ENCODE data around the gene GPSM1. TPM values are rescaled to one million over a fixed set of nuclear protein-coding genes. Genes with fewer than 3 reads are reported as not detected.

Gene GPSM1
- total and polyA plus RNA-seq, 10 donors: 4.5 to 27.9 (median 12.5) TPM

DNA sequence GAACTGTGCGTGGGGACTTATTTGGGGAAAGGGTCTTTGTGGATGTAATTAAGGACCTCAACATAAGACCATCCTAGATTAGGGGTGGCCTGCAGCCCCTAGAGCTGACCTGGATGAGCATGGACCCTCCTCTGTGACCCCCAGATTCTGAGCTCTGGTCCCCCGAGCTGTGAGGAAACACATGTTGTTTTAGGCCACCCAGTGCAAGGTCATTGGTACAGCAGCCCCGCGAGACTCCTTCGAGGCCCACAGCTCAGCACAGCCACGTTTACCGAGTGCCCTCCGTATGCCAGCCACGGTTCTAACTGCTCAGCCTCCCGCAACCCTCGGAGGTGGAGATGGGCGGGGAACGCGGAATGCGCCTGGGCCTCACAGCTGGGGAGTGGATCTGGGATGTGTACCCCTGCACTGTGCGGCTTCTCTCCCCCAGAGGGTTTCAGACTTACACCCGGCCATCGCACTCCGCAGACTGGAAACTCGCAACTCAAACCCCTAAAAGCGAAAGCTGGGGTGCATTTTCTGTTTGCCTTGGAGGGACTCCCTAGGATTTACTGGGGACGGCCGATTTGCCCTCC lies 4.5 kb upstream of the GPSM1 start:
- Histone ChIP-seq H3K27me3 (replicated peaks in 1 of 7) (peaks cover 0 to 35% (median 7%) of the 10 kb centered on the region in 7 donors), H3K4me1 (peaks cover 6 to 32% (median 16%) of the 10 kb centered on the region in 6 donors), H3K27ac (no peak overlapping the region), H3K4me3 (no peak overlapping the region), H3K36me3 (no peaks in the 10 kb centered on the region), H3K9me3 (no peaks in the 10 kb centered on the region)
- no peak for DNase-seq
- intact Hi-C loops (cut with DNase I; ENCODE audit: low total_unique reads): no loop called here
- WGBS, 5 donors: 65 to 85% (median 75%) methylated on average over 13 to 23 of the region's 23 CpGs
- TF ChIP-seq, protein P1, sequence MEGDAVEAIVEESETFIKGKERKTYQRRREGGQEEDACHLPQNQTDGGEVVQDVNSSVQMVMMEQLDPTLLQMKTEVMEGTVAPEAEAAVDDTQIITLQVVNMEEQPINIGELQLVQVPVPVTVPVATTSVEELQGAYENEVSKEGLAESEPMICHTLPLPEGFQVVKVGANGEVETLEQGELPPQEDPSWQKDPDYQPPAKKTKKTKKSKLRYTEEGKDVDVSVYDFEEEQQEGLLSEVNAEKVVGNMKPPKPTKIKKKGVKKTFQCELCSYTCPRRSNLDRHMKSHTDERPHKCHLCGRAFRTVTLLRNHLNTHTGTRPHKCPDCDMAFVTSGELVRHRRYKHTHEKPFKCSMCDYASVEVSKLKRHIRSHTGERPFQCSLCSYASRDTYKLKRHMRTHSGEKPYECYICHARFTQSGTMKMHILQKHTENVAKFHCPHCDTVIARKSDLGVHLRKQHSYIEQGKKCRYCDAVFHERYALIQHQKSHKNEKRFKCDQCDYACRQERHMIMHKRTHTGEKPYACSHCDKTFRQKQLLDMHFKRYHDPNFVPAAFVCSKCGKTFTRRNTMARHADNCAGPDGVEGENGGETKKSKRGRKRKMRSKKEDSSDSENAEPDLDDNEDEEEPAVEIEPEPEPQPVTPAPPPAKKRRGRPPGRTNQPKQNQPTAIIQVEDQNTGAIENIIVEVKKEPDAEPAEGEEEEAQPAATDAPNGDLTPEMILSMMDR (IDR thresholded peaks at IDR 0.05 in 8 of 11, conservative IDR thresholded peaks at IDR 0.05 in 3 of 11): no peak
- TF ChIP-seq POLR2A (IDR thresholded peaks at IDR 0.05) (no peak), POLR2AphosphoS5 (IDR thresholded peaks at IDR 0.05) (no peak)

DNA sequence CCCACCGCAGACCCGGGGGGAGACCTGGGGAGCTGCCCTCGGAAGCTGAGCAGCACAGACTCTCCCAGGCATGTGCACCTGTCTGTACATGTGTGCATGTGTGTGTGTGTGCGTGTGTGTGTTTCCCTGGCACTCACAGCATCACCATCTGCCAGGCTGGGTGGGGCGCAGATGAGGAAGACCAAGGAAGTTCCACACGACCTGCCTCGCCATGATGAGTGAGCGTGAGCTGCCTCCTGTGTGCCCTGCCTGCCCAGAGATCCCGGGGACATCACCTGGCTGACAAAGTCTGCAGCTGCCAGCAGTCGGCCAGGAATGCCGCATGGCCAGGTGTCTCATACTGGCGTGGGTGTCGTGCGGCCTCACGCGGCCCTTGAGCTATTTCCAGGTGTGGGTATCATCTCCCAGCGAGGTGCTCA lies 4.0 kb upstream of the GPSM1 start:
- Histone ChIP-seq H3K27me3 (replicated peaks in 1 of 7) (peaks cover 0 to 40% (median 12%) of the 10 kb centered on the region in 7 donors), H3K9me3 (no peaks in the 10 kb centered on the region), H3K4me1 (peaks cover 9 to 32% (median 21%) of the 10 kb centered on the region in 6 donors), H3K27ac (no peak overlapping the region), H3K4me3 (no peak overlapping the region), H3K36me3 (no peaks in the 10 kb centered on the region)
- intact Hi-C loops (cut with DNase I; ENCODE audit: low total_unique reads): no loop called here
- 60 to 78% (median 65%) methylated on average over 9 to 17 of the region's 17 CpGs for WGBS, 5 donors
- TF ChIP-seq POLR2AphosphoS5 (IDR thresholded peaks at IDR 0.05): no peak
- DNase-seq: no peak

DNA sequence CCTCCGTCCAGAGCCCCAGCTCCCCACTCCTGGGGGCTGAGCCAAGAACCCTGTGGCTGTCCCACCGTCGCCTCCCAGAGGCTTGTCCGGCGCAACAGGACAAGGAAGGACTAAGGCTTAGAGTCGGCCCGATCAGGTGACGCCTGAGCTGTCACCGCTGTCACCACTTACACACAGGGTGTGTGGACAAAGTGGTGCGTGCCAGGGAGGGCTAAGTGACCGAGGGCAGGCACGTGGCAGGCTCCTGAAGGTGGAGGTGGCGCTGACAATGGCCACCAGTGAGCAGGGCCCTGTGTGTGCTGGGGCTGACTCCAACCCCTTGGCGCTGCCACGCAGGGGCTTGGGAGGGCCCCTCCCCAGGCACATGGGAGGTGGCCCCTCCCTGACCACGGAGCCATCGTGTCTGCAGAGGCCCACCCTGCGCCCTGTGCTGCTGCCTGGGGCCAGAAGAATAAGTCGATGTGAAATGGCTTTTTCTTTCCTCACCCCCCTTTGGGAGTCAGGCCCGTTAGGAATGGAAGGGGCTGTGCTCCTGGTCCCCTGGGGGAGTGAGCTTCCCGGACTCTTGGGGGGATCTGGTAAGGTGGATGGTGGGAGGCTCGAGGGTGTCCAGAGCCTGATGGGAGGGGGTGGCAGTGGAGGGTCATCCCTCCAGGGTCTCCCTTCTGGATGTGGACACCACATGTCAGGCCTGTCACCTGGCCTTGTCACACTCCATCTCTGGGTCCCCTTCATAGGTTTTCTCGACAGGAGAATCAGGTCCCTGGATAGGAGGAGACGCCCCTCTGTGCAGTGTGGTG lies 2.6 kb upstream of the GPSM1 start:
- no peaks in the 10 kb centered on the region for H3K36me3 ChIP-seq
- peaks cover 0 to 52% (median 12%) of the 10 kb centered on the region in 7 donors for H3K27me3 ChIP-seq (replicated peaks in 1 of 7)
- TF ChIP-seq POLR2A (IDR thresholded peaks at IDR 0.05) (no peak), POLR2AphosphoS5 (IDR thresholded peaks at IDR 0.05) (no peak)
- TF ChIP-seq, protein P1 (IDR thresholded peaks at IDR 0.05 in 8 of 11, conservative IDR thresholded peaks at IDR 0.05 in 3 of 11): no peak
- H3K27ac ChIP-seq: peak overlapping the region in 1 of 8 donors; percentile 79
- intact Hi-C loops (cut with DNase I; ENCODE audit: low total_unique reads): no loop called here
- no peaks in the 10 kb centered on the region for H3K9me3 ChIP-seq
- no peak for DNase-seq
- no peak overlapping the region for H3K4me3 ChIP-seq
- H3K4me1 ChIP-seq: peaks cover 13 to 38% (median 30%) of the 10 kb centered on the region in 6 donors
- 71 to 88% (median 77%) methylated on average over 13 to 24 of the region's 24 CpGs for WGBS, 5 donors

DNA sequence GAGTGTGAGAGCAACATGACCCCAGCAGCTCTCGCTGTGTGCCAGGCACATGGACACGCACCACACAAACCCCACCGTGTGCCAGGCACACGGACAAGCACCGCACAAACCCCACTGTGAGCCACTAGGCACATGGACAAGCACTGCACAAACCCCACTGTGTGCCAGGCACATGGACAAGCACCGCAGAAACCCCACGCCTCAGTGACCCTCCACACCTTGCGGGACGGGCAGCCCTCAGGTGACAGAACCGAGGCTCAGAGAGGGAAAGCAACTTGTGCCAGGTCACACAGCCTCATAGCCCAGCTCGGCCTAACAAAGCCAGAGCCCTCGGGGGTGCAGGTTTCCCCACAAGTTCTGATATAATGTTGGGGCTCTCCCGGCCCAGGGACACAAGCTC lies 2.0 kb upstream of the GPSM1 start:
- TF ChIP-seq, protein P1 (IDR thresholded peaks at IDR 0.05 in 8 of 11, conservative IDR thresholded peaks at IDR 0.05 in 3 of 11): no peak
- no peak for TF ChIP-seq POLR2A (IDR thresholded peaks at IDR 0.05)
- no peak for TF ChIP-seq POLR2AphosphoS5 (IDR thresholded peaks at IDR 0.05)
- Histone ChIP-seq H3K27me3 (replicated peaks in 1 of 7) (peaks cover 0 to 52% (median 12%) of the 10 kb centered on the region in 7 donors), H3K4me3 (no peak overlapping the region), H3K9me3 (no peaks in the 10 kb centered on the region), H3K4me1 (peaks cover 13 to 44% (median 32%) of the 10 kb centered on the region in 6 donors), H3K27ac (peak overlapping the region in 4 of 8 donors; percentile 77 to 81 (median 78)), H3K36me3 (no peaks in the 10 kb centered on the region)
- WGBS, 5 donors: 80 to 96% (median 90%) methylated on average over 4 to 13 of the region's 13 CpGs
- no peak for DNase-seq
- intact Hi-C loops (cut with DNase I; ENCODE audit: low total_unique reads): no loop called here
